Nephron progenitor cell (in vitro differentiated cells): ENCODE measurements around the gene TADA1.
A peak's percentile ranks its signal among the peaks of the same experiment; 100 is the strongest.
"Not testable (repeated sequence)": the region's sequence is repeated elsewhere in the genome, so short reads cannot be mapped to it uniquely, and the experiment has no call there.

Experiments used
- DNase-seq: peaks from one replicate; pipeline ENCODE4 v3.0.0; 2021
- H3K27ac Mint-ChIP-seq: 2 replicates; pipeline ENCODE4 v1.8.0; 2021; ENCODE audit warnings: mild to moderate bottlenecking, moderate library complexity, mixed read lengths
- H3K27me3 Mint-ChIP-seq: 2 replicates; pipeline ENCODE4 v1.8.0; 2021; ENCODE audit warnings: mild to moderate bottlenecking, low read depth, mixed read lengths; ENCODE audit not compliant: poor library complexity
- H3K36me3 Mint-ChIP-seq: 2 replicates; pipeline ENCODE4 v1.8.0; 2021; ENCODE audit warnings: low read depth, mixed read lengths
- H3K4me1 Mint-ChIP-seq: 2 replicates; pipeline ENCODE4 v1.8.0; 2021; ENCODE audit warnings: mixed read lengths
- H3K4me3 Mint-ChIP-seq: 2 replicates; pipeline ENCODE4 v1.8.0; 2021; ENCODE audit warnings: mild to moderate bottlenecking, moderate library complexity, mixed read lengths
- H3K9me3 Mint-ChIP-seq: 2 replicates; pipeline ENCODE4 v1.8.0; 2021; ENCODE audit warnings: mild to moderate bottlenecking, moderate library complexity, mixed read lengths
- CTCF ChIP-seq: fragments of 200-600 bp; sonication (generic); IDR thresholded peaks from 2 replicates; pipeline ENCODE4 v1.5.0; 2021; ENCODE audit warnings: antibody characterized with exemption

TADA1 gene

GRCh38 chr1:166884971-166885370, 8.9 kb upstream of the TADA1 start:
- no peak for DNase-seq
- H3K27ac Mint-ChIP-seq: no peak overlapping the region
- H3K36me3 Mint-ChIP-seq: no peaks in the 10 kb centered on the region
- no peaks in the 10 kb centered on the region for H3K4me1 Mint-ChIP-seq
- no peak overlapping the region for H3K4me3 Mint-ChIP-seq
- H3K9me3 Mint-ChIP-seq: no peaks in the 10 kb centered on the region
- peaks cover 51% of the 10 kb centered on the region for H3K27me3 Mint-ChIP-seq
- no peak for TF ChIP-seq CTCF

- Mint-ChIP-seq H3K27ac (no peak overlapping the region), H3K9me3 (no peaks in the 10 kb centered on the region), H3K4me3 (peak overlapping the region; percentile 21), H3K27me3 (peaks cover 51% of the 10 kb centered on the region), H3K36me3 (no peaks in the 10 kb centered on the region), H3K4me1 (no peaks in the 10 kb centered on the region)
- peak; percentile 81 for DNase-seq
- peak; percentile 83 for TF ChIP-seq CTCF
Measured at GRCh38 chr1:166884040-166884642, 8.1 kb upstream of the TADA1 start.

GRCh38 chr1:166882893-166883292, 6.8 kb upstream of the TADA1 start:
- no peak for DNase-seq
- peaks cover 56% of the 10 kb centered on the region for H3K27me3 Mint-ChIP-seq
- no peak for TF ChIP-seq CTCF
- no peak overlapping the region for H3K4me3 Mint-ChIP-seq
- H3K9me3 Mint-ChIP-seq: peaks cover 5% of the 10 kb centered on the region
- no peaks in the 10 kb centered on the region for H3K4me1 Mint-ChIP-seq
- H3K36me3 Mint-ChIP-seq: no peaks in the 10 kb centered on the region
- no peak overlapping the region for H3K27ac Mint-ChIP-seq

- peaks cover 31% of the 10 kb centered on the region for H3K4me1 Mint-ChIP-seq
- not testable (repeated sequence) for DNase-seq, H3K27ac Mint-ChIP-seq, H3K9me3 Mint-ChIP-seq, H3K4me3 Mint-ChIP-seq, H3K36me3 Mint-ChIP-seq
- H3K27me3 Mint-ChIP-seq: peaks cover 21% of the 10 kb centered on the region
Measured at GRCh38 chr1:166878173-166878917, 2.3 kb upstream of the TADA1 start.

GRCh38 chr1:166876540-166876838, 425 bp upstream of the TADA1 start:
- H3K27ac Mint-ChIP-seq: no peak overlapping the region
- peaks cover 14% of the 10 kb centered on the region for H3K36me3 Mint-ChIP-seq
- TF ChIP-seq CTCF: no peak
- H3K9me3 Mint-ChIP-seq: peaks cover 5% of the 10 kb centered on the region
- peak overlapping the region; percentile 97 for H3K4me3 Mint-ChIP-seq
- peaks cover 5% of the 10 kb centered on the region for H3K27me3 Mint-ChIP-seq
- H3K4me1 Mint-ChIP-seq: peaks cover 48% of the 10 kb centered on the region
- DNase-seq: no peak

GRCh38 chr1:166875302-166875733, 746 bp downstream of the TADA1 start:
- no peak for DNase-seq
- TF ChIP-seq CTCF: no peak
- Mint-ChIP-seq H3K4me3 (peak overlapping the region; percentile 93), H3K27me3 (peaks cover 5% of the 10 kb centered on the region), H3K4me1 (peaks cover 60% of the 10 kb centered on the region), H3K9me3 (peaks cover 5% of the 10 kb centered on the region), H3K27ac (no peak overlapping the region), H3K36me3 (peaks cover 14% of the 10 kb centered on the region)
